Gastrocnemius medialis (tissue), 4 donors: Measurements from ENCODE around the gene DPM2. TPM values are rescaled to one million over a fixed set of nuclear protein-coding genes. Genes with fewer than 3 reads are reported as not detected.
A peak's percentile ranks its signal among the peaks of the same experiment; 100 is the strongest.

Experiments used
- ATAC-seq, 2 donors: fragments of 150-250 bp; one replicate each; pipeline ENCODE4 v1.9.1; 2016
- DNase-seq, 2 donors: peaks; one replicate each; pipeline ENCODE4 v3.0.0-alpha.2; 2019
- H3K27ac ChIP-seq, 4 donors: fragments of 200-600 bp; sonication (generic); 1 replicate in 1 of 4; 2 replicates in 3 of 4; pipeline ENCODE4 v1.5.1; 2016 to 2018; ENCODE audit warnings: mild to moderate bottlenecking in 2 of 4, moderate library complexity in 1 of 4
- H3K27me3 ChIP-seq, 3 donors: fragments of 200-600 bp; sonication (generic) in 2 of 3; 1 replicate in 1 of 3; 2 replicates in 2 of 3; pipeline versions ENCODE4 v1.5.1 to v1.6.0; 2016 to 2019; ENCODE audit warnings: mild to moderate bottlenecking in 1 of 3, moderate library complexity in 1 of 3
- H3K36me3 ChIP-seq, 2 donors: fragments of 200-600 bp; sonication (generic) in 1 of 2; one replicate each; pipeline ENCODE4 v1.5.1; 2017 to 2018
- H3K4me1 ChIP-seq, 2 donors: fragments of 200-600 bp; sonication (generic) in 1 of 2; one replicate each; pipeline ENCODE4 v1.5.1; 2016 to 2017; ENCODE audit warnings: mild to moderate bottlenecking in 2 of 2
- H3K4me3 ChIP-seq, 4 donors: fragments of 200-600 bp; sonication (generic) in 3 of 4; 1 replicate in 1 of 4; 2 replicates in 3 of 4; pipeline ENCODE4 v1.5.1; 2016 to 2019; ENCODE audit warnings: mild to moderate bottlenecking in 2 of 4
- H3K9me3 ChIP-seq, 3 donors: fragments of 200-600 bp; sonication (generic) in 2 of 3; 1 replicate in 1 of 3; 2 replicates in 2 of 3; pipeline ENCODE4 v1.5.1; 2016 to 2019
- POLR2A ChIP-seq, 2 donors: fragments of 450-650 bp; IDR thresholded peaks; one replicate each; pipeline ENCODE4 v1.6.1; 2017; ENCODE audit warnings: antibody characterized with exemption in 2 of 2, mild to moderate bottlenecking in 2 of 2, moderate library complexity in 2 of 2
- in situ Hi-C, 4 donors: fragments of 200-750 bp; cut with MboI; loops; one replicate each; pipeline versions ENCODE4 v1.15.0 to v1.8.0; 2017; ENCODE audit warnings: low sequenced_read_pairs in 4 of 4
- intact Hi-C: fragments of 100-400 bp; cut with DNase I; formaldehyde crosslinking; loops from one replicate; pipeline ENCODE4 v1.15.1; 2023; ENCODE audit warnings: low total_unique reads
- total RNA-seq, 4 donors: library from RNA; depleted of rRNA; stranded (reverse); fragments of >200 nt; gene quantifications; one replicate each; pipeline versions ENCODE4 v1.1.0 to v1.2.3, GENCODE V29; 2016
- TF ChIP-seq, protein P1 (sequence below), 5 experiments: fragments of 450-650 bp in 3 of 5; fragments of 200-600 bp in 2 of 5; sonication (generic) in 2 of 5; IDR thresholded peaks in 4 of 5; conservative IDR thresholded peaks in 1 of 5; 1 replicate in 4 of 5; 2 replicates in 1 of 5; pipeline ENCODE4 v1.5.1; 2016 to 2019; ENCODE audit warnings: antibody characterized with exemption in 5 of 5, mild to moderate bottlenecking in 3 of 5, moderate library complexity in 3 of 5

Gene DPM2
- total RNA-seq, 4 donors from 2014 or later = 4.7 to 10.4 (median 5.9) TPM

DNA sequence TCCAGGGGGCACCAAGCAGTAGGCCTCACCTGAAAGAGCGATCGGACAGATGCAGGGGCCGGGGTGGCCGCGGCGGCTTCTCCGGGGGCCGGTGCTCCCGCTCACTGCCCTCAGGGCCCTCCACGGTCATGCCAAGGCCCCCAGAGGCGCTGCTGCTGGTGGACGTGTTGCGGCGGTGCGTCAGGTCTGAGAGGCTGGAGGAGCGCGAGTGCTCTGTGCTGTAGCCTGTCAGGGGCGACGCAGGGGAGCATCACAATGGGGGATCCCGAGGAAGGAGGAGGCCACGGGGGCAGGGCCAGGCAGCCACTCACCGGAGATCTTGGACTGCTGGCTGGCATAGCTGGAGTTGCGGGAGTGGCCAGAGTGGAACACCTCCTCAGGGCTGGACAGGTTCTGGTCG lies 7.7 kb upstream of the DPM2 start:
- intact Hi-C loops = no loop called here
- DNase-seq = no peak
- H3K36me3 ChIP-seq = peaks cover 0 to 7% of the 10 kb centered on the region in 2 donors
- TF ChIP-seq, protein P1, sequence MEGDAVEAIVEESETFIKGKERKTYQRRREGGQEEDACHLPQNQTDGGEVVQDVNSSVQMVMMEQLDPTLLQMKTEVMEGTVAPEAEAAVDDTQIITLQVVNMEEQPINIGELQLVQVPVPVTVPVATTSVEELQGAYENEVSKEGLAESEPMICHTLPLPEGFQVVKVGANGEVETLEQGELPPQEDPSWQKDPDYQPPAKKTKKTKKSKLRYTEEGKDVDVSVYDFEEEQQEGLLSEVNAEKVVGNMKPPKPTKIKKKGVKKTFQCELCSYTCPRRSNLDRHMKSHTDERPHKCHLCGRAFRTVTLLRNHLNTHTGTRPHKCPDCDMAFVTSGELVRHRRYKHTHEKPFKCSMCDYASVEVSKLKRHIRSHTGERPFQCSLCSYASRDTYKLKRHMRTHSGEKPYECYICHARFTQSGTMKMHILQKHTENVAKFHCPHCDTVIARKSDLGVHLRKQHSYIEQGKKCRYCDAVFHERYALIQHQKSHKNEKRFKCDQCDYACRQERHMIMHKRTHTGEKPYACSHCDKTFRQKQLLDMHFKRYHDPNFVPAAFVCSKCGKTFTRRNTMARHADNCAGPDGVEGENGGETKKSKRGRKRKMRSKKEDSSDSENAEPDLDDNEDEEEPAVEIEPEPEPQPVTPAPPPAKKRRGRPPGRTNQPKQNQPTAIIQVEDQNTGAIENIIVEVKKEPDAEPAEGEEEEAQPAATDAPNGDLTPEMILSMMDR (IDR thresholded peaks at IDR 0.05 in 4 of 5, conservative IDR thresholded peaks at IDR 0.05 in 1 of 5) = no peak
- TF ChIP-seq POLR2A (IDR thresholded peaks at IDR 0.05) = no peak
- H3K4me1 ChIP-seq = peaks cover 9 to 13% of the 10 kb centered on the region in 2 donors
- H3K27ac ChIP-seq = no peak overlapping the region
- in situ Hi-C loops = loop anchor here in 1 of 4 donors (5.0 kb wide), 1 partner anchor 87 kb away; no protein-coding TSS in a partner anchor
- H3K9me3 ChIP-seq = no peaks in the 10 kb centered on the region
- H3K27me3 ChIP-seq = no peaks in the 10 kb centered on the region
- H3K4me3 ChIP-seq = no peak overlapping the region
- ATAC-seq = no peak

DNA sequence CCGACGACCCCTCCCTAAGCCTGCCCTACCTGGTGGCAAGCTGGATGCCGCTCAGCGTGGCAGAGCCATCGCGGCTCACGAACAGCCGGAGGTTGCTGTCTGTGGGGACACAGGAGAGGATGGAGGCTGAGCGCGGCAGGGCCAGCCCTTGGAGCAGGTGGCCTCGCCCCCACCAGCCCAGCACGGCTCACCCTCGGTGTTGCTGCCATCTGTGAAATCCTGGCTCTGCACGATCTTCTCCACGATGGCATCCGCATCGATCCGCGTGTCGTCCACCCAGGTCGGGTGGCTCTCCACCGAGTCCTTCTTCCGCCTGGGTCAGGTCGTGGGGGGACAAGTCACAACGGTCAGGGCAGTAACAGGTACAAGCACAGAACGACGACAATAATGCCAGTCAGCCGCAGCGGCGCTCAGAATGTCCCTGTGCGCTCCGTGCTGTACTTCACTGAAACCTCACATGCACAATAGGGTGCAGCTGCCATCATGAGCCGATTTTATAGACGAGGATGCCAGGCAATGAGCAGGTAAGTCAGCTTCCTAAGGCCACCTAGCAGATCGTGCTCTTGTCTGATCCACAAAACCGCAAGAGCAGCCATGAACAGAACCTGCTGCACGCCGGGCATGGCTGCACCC lies 7.0 kb upstream of the DPM2 start:
- peaks cover 0 to 7% of the 10 kb centered on the region in 2 donors for H3K36me3 ChIP-seq
- no peaks in the 10 kb centered on the region for H3K27me3 ChIP-seq
- H3K9me3 ChIP-seq = no peaks in the 10 kb centered on the region
- intact Hi-C loops = loop anchor here (5.0 kb wide), 1 partner anchor 173 kb away; no protein-coding TSS in a partner anchor
- ATAC-seq = no peak
- no peak overlapping the region for H3K27ac ChIP-seq
- peaks cover 7 to 9% of the 10 kb centered on the region in 2 donors for H3K4me1 ChIP-seq
- no peak overlapping the region for H3K4me3 ChIP-seq
- DNase-seq = no peak
- TF ChIP-seq POLR2A (IDR thresholded peaks at IDR 0.05) = no peak
- TF ChIP-seq, protein P1 (IDR thresholded peaks at IDR 0.05 in 4 of 5, conservative IDR thresholded peaks at IDR 0.05 in 1 of 5) = no peak
- in situ Hi-C loops = loop anchor here in 2 of 4 donors (5.0 kb wide), 1 partner anchor 88 kb away; no protein-coding TSS in a partner anchor

DNA sequence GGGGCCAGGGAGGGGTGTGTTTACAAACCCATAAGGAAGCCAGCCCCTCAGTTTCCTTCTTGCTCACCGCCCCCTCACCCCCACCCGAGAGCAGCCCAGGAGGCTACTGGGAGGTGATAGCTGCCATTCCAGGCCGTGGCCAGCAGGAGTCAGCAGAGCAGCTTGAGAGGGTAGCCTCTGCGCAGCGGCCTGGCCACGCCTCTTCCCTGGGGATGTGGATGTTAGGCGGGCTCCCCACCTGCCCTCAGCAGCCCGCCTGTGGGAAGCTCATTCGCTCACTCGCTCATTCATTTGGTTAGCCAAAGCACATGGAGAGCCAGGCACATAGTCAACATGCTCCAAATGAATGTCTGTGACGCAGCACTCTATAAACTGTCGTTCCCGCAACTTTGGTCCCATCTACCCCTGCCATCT lies 6.1 kb upstream of the DPM2 start:
- no peaks in the 10 kb centered on the region for H3K9me3 ChIP-seq
- H3K4me1 ChIP-seq = peaks cover 7 to 12% of the 10 kb centered on the region in 2 donors
- H3K27me3 ChIP-seq = no peaks in the 10 kb centered on the region
- TF ChIP-seq POLR2A (IDR thresholded peaks at IDR 0.05) = no peak
- TF ChIP-seq, protein P1 (IDR thresholded peaks at IDR 0.05 in 4 of 5, conservative IDR thresholded peaks at IDR 0.05 in 1 of 5) = peak; percentile 75 to 90 (median 84)
- ATAC-seq (peak; percentile 53 to 74), DNase-seq (peak; percentile 46 to 79)
- no peak overlapping the region for H3K4me3 ChIP-seq
- H3K27ac ChIP-seq = no peak overlapping the region
- peaks cover 0 to 7% of the 10 kb centered on the region in 2 donors for H3K36me3 ChIP-seq
- in situ Hi-C loops = loop anchor here in 1 of 4 donors (5.0 kb wide), 1 partner anchor 89 kb away; no protein-coding TSS in a partner anchor
- intact Hi-C loops = loop anchor here (1.0 to 5.0 kb wide), 2 partner anchors 92 to 174 kb away; no protein-coding TSS in a partner anchor

DNA sequence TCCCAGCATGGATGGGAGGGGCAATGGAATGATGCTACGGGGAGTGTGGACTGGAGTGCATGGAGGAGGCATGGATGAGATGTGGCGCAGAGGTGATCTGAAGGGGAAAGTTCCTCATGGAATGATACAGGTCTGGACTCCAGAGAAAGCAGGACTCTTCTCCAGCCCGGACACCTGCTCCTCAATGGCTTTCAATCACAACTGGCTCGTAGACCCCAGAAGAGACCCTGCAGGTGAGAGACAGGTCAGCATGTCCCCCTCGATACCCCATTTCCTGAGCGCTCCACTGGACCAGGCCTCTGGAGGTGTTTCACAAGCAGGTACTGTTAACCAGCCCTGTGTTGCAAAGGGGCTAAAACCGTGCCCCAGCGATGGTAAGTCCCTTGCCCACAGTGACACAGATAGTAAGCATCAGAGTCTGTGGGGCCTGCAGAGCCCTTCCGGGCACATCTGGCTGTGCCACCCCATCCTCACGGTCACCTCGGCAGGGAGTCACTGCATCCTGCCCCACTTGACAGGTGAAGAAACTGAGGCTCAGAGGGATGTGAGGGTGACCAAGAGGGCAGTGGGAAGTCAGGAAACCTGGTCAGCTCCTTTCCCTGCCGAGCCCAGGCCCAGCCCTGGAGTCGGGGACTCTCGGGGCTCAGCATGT lies 5.5 kb upstream of the DPM2 start:
- H3K4me3 ChIP-seq = no peak overlapping the region
- peaks cover 0 to 7% of the 10 kb centered on the region in 2 donors for H3K36me3 ChIP-seq
- intact Hi-C loops = loop anchor here (1.0 to 5.0 kb wide), 2 partner anchors 92 to 174 kb away; no protein-coding TSS in a partner anchor
- H3K9me3 ChIP-seq = no peaks in the 10 kb centered on the region
- no peaks in the 10 kb centered on the region for H3K27me3 ChIP-seq
- in situ Hi-C loops = loop anchor here in 1 of 4 donors (5.0 kb wide), 1 partner anchor 89 kb away; no protein-coding TSS in a partner anchor
- no peak for TF ChIP-seq POLR2A (IDR thresholded peaks at IDR 0.05)
- TF ChIP-seq, protein P1 (IDR thresholded peaks at IDR 0.05 in 4 of 5, conservative IDR thresholded peaks at IDR 0.05 in 1 of 5) = peak in 1 of 5 experiments; percentile 20
- H3K27ac ChIP-seq = no peak overlapping the region
- ATAC-seq = no peak
- DNase-seq = no peak
- peaks cover 9 to 13% of the 10 kb centered on the region in 2 donors for H3K4me1 ChIP-seq
